ENCODE results near the gene KIF5A.
"Not testable (repeated sequence)": the region's sequence is repeated elsewhere in the genome, so short reads cannot be mapped to it uniquely, and the experiment has no call there.

DNA sequence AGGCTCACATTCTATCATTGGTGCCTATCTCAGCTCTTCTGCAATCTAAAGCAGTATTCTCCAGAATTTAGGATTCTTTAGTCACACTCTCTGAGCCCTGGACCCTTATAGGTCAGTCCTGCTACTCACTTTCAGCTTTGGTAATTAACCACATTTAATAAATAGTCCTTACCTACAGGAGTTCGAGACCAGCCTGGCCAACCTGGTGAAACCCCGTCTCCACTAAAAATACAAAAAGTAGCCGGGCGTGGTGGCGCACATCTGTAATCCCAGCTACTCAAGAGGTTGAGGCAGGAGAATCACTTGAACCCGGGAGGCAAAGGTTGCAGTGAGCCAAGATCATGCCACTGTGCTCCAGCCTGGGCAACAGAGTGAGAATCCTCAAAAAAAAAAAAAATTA, 36.2 kb upstream of the KIF5A start:
- TF ChIP-seq, protein P1, sequence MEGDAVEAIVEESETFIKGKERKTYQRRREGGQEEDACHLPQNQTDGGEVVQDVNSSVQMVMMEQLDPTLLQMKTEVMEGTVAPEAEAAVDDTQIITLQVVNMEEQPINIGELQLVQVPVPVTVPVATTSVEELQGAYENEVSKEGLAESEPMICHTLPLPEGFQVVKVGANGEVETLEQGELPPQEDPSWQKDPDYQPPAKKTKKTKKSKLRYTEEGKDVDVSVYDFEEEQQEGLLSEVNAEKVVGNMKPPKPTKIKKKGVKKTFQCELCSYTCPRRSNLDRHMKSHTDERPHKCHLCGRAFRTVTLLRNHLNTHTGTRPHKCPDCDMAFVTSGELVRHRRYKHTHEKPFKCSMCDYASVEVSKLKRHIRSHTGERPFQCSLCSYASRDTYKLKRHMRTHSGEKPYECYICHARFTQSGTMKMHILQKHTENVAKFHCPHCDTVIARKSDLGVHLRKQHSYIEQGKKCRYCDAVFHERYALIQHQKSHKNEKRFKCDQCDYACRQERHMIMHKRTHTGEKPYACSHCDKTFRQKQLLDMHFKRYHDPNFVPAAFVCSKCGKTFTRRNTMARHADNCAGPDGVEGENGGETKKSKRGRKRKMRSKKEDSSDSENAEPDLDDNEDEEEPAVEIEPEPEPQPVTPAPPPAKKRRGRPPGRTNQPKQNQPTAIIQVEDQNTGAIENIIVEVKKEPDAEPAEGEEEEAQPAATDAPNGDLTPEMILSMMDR (conservative IDR thresholded peaks at IDR 0.05 in 1 of 2, IDR thresholded peaks at IDR 0.05 in 1 of 2; ENCODE audit: extremely low read depth in 1 of 2, insufficient read depth in 1 of 2, low read depth in 1 of 2, low read length in 2 of 2) = not testable (repeated sequence)
- not testable (repeated sequence) for TF ChIP-seq EZH2 (IDR thresholded peaks at IDR 0.05; ENCODE audit: borderline replicate concordance, low read length)

Data from mammary epithelial cell (primary cell).